Thyroid gland (tissue), 4 donors: Measurements from ENCODE around the gene COL13A1.

Experiments used
- POLR2A ChIP-seq, 2 donors: fragments of 450-650 bp; IDR thresholded peaks; one replicate each; pipeline ENCODE4 v1.6.1; 2017; ENCODE audit warnings: antibody characterized with exemption in 2 of 2, mild to moderate bottlenecking in 2 of 2, moderate library complexity in 1 of 2
- TF ChIP-seq, protein P1 (sequence below), 6 experiments: fragments of 200-600 bp in 3 of 6; fragments of 450-650 bp in 3 of 6; sonication (generic) in 3 of 6; IDR thresholded peaks; one replicate each; pipeline ENCODE4 v1.5.1; 2016 to 2019; ENCODE audit warnings: antibody characterized with exemption in 6 of 6, mild to moderate bottlenecking in 2 of 6, inconsistent platforms in 1 of 6, moderate library complexity in 1 of 6

DNA sequence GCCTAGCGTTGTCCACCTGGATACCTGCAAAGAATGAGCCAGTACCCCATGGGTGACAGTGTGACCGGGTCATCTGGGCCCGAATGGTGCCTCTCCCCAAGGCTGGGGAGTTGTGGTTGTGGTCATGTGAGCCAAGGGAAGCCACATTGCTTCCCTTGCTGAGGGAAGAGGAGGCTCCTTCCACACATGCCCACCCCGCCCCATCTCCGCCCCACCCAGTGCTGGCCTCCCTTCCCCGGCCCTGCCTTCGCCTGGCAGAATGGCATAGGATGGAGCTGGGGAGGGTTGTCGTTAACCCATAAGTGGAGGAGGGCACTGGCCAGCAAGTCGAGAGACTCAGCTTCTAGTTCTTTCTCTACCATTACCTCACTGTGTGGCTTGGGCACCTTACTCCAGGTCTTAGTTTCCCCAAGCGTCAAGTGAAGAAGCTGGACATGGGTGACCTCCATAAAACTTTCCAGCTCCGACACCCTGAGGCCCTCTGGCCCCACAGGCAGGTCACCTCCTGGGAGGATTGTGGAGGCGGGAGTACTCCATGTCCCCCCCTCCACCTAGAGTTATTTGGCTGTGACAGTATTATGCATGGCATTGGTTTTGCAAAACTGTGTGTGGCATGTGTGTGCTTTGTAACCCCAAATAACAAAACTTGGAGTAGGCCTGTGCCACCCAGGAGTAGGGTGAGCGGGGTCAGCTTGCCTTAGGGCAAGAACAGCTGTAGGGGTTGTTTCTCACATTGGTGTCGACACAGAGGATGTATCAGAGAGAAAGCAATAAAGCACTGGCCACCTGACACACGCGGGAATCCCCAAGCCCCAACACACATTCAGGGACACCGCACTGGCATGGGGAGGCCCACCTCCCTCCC is 160.4 kb downstream of the COL13A1 start:
- TF ChIP-seq, protein P1, sequence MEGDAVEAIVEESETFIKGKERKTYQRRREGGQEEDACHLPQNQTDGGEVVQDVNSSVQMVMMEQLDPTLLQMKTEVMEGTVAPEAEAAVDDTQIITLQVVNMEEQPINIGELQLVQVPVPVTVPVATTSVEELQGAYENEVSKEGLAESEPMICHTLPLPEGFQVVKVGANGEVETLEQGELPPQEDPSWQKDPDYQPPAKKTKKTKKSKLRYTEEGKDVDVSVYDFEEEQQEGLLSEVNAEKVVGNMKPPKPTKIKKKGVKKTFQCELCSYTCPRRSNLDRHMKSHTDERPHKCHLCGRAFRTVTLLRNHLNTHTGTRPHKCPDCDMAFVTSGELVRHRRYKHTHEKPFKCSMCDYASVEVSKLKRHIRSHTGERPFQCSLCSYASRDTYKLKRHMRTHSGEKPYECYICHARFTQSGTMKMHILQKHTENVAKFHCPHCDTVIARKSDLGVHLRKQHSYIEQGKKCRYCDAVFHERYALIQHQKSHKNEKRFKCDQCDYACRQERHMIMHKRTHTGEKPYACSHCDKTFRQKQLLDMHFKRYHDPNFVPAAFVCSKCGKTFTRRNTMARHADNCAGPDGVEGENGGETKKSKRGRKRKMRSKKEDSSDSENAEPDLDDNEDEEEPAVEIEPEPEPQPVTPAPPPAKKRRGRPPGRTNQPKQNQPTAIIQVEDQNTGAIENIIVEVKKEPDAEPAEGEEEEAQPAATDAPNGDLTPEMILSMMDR (IDR thresholded peaks at IDR 0.05) = no peak
- no peak for TF ChIP-seq POLR2A (IDR thresholded peaks at IDR 0.05)
